Upper lobe of left lung (tissue), 4 donors: ENCODE data around the gene NOG.

Experiments
- EP300 ChIP-seq, 4 donors: sonication (generic); formaldehyde crosslinking; IDR thresholded peaks; one replicate each; pipeline ENCODE4 v1.5.1; 2017; ENCODE audit warnings: antibody characterized with exemption in 4 of 4, control low read depth in 2 of 4
- POLR2A ChIP-seq, 4 donors: fragments of 450-650 bp; IDR thresholded peaks; one replicate each; pipeline ENCODE4 v1.5.1; 2016 to 2017; ENCODE audit warnings: antibody characterized with exemption in 4 of 4, mild to moderate bottlenecking in 2 of 4
- POLR2AphosphoS5 ChIP-seq, 2 donors: sonication (generic); formaldehyde crosslinking; IDR thresholded peaks; one replicate each; pipeline ENCODE4 v1.5.1; 2017; ENCODE audit warnings: antibody characterized with exemption in 2 of 2
- TF ChIP-seq, protein P1 (sequence below), 6 experiments: fragments of 450-650 bp in 4 of 6; fragments of 200-600 bp in 2 of 6; sonication (generic) in 2 of 6; IDR thresholded peaks; one replicate each; pipeline ENCODE4 v1.5.1; 2016 to 2019; ENCODE audit warnings: antibody characterized with exemption in 6 of 6

GRCh38 chr17:56642424-56642823 lies 48.9 kb downstream of the NOG start:
- TF ChIP-seq, protein P1, sequence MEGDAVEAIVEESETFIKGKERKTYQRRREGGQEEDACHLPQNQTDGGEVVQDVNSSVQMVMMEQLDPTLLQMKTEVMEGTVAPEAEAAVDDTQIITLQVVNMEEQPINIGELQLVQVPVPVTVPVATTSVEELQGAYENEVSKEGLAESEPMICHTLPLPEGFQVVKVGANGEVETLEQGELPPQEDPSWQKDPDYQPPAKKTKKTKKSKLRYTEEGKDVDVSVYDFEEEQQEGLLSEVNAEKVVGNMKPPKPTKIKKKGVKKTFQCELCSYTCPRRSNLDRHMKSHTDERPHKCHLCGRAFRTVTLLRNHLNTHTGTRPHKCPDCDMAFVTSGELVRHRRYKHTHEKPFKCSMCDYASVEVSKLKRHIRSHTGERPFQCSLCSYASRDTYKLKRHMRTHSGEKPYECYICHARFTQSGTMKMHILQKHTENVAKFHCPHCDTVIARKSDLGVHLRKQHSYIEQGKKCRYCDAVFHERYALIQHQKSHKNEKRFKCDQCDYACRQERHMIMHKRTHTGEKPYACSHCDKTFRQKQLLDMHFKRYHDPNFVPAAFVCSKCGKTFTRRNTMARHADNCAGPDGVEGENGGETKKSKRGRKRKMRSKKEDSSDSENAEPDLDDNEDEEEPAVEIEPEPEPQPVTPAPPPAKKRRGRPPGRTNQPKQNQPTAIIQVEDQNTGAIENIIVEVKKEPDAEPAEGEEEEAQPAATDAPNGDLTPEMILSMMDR (IDR thresholded peaks at IDR 0.05) = no peak
- no peak for TF ChIP-seq POLR2A (IDR thresholded peaks at IDR 0.05)
- no peak for TF ChIP-seq POLR2AphosphoS5 (IDR thresholded peaks at IDR 0.05)
- no peak for TF ChIP-seq EP300 (IDR thresholded peaks at IDR 0.05)
